HFF-Myc (cell line): Measurements from ENCODE around the gene TGIF2.
"Not testable (repeated sequence)": the region's sequence is repeated elsewhere in the genome, so short reads cannot be mapped to it uniquely, and the experiment has no call there.

Source experiments
- DNase-seq: peaks from one replicate; pipeline ENCODE4 v3.0.0-alpha.2; 2011; ENCODE audit warnings: low read depth; ENCODE audit errors: extremely low read depth
- H3K4me3 ChIP-seq: replicated peaks from 2 replicates; pipeline ENCODE4 v1.5.1; 2011; ENCODE audit warnings: low read depth, mild to moderate bottlenecking, control low read depth, low read length
- TF ChIP-seq, protein P1 (sequence below): IDR thresholded peaks from 2 replicates; pipeline ENCODE4 v1.5.1; 2012; ENCODE audit warnings: mild to moderate bottlenecking, low read depth, low read length, control low read depth; ENCODE audit errors: missing control alignments

TGIF2 gene

DNA sequence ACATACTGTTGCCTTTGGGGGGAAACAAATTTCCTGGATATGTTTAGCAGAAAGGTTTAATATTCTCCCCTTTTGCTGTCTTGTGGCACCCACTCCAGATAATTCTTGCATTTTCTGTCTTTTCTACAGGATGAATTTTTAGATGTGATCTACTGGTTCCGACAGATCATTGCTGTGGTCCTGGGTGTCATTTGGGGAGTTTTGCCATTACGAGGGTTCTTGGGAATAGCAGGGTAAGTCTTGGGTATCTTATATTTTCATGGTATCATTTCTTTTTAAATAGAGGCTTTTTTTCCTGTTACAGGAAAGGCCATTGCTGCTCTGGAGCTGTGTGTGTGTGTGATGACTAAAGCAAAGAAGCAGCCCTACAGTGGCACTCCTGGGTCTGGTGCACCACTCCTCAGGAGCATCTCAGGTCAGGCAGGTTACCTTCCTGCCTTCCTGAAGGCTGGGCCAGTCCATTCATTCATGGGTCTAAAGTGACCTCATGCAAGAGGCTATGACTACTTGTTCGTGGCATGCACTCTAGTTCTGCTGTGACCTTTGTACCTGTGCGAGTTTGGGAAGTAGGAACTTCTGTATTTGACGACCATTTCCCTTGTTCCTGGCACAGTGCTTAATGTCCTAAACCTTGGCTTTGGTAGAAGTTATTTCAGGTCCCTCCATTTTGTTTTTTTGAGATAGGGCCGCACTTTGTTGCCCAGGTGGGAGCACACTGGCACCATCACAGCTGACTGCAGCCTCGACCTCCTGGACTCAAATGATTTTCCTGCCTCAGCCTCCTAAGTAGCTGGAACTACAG lies 34.4 kb downstream of the TGIF2 start:
- DNase-seq = no peak
- H3K4me3 ChIP-seq = peak overlapping the region; percentile 97; the same call in 1 of the 2 replicates

DNA sequence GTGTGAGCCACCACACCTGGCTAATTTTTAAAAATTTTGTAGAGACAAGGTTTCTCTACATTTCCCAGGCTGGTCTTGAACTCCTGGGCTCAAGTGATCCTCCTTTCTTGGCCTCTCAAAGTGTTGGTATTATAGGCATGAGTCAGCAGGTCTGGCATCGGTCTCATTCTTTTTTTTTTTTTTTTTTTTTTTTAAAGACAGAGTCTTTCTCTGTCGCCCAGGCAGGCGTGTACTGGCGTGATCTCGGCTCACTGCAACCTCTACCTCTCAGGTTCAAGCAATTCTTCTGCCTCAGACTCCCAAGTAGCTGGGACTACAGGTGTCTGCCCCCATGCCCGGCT lies 35.0 kb downstream of the TGIF2 start:
- H3K4me3 ChIP-seq, DNase-seq: not testable (repeated sequence)

More for the DNA sequence above, 34.4 kb downstream of the TGIF2 start:
- TF ChIP-seq, protein P1, sequence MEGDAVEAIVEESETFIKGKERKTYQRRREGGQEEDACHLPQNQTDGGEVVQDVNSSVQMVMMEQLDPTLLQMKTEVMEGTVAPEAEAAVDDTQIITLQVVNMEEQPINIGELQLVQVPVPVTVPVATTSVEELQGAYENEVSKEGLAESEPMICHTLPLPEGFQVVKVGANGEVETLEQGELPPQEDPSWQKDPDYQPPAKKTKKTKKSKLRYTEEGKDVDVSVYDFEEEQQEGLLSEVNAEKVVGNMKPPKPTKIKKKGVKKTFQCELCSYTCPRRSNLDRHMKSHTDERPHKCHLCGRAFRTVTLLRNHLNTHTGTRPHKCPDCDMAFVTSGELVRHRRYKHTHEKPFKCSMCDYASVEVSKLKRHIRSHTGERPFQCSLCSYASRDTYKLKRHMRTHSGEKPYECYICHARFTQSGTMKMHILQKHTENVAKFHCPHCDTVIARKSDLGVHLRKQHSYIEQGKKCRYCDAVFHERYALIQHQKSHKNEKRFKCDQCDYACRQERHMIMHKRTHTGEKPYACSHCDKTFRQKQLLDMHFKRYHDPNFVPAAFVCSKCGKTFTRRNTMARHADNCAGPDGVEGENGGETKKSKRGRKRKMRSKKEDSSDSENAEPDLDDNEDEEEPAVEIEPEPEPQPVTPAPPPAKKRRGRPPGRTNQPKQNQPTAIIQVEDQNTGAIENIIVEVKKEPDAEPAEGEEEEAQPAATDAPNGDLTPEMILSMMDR = no peak

DNA sequence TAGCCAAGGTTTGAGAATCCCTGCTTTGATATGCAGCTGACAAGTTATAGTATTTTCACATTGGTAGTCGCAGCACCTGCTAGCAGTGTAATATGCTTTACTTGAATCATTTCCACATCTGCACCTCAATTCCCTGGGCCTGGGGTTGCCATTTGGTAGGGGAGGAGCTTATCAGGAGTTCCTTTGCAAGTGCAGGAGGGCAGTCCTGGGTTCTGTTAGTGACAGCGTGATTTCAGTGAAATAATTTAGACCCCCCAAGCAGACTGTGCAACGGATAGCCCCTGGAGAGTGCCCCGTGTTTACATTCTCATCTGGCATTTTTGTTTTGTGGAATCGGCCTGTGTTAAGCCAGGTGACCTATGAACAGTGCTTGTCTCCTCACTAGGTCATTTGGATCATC lies 38.2 kb downstream of the TGIF2 start:
- no peak for DNase-seq
- TF ChIP-seq, protein P1 = no peak
- no peak overlapping the region for H3K4me3 ChIP-seq

DNA sequence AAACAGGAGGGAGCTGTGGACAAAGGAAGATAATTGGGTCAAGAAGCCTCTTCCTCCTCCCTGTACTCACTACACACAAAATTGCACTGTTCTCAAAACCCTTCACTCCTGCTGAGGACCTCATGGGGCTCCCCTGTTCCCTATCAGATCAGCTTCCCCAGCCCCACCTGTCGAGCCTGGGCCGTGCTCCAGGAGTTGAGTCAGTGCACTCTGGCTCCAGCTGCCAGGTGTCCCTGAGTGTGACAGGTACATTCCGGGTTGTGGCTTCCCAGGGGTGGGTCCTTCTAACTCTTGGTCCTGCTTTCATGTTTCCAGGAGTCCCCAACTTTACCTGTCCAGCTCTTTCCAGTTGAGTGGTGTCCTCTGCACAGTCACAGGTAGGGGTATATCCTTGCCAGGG lies 40.6 kb downstream of the TGIF2 start:
- H3K4me3 ChIP-seq = no peak overlapping the region
- no peak for DNase-seq
- TF ChIP-seq, protein P1 = no peak

DNA sequence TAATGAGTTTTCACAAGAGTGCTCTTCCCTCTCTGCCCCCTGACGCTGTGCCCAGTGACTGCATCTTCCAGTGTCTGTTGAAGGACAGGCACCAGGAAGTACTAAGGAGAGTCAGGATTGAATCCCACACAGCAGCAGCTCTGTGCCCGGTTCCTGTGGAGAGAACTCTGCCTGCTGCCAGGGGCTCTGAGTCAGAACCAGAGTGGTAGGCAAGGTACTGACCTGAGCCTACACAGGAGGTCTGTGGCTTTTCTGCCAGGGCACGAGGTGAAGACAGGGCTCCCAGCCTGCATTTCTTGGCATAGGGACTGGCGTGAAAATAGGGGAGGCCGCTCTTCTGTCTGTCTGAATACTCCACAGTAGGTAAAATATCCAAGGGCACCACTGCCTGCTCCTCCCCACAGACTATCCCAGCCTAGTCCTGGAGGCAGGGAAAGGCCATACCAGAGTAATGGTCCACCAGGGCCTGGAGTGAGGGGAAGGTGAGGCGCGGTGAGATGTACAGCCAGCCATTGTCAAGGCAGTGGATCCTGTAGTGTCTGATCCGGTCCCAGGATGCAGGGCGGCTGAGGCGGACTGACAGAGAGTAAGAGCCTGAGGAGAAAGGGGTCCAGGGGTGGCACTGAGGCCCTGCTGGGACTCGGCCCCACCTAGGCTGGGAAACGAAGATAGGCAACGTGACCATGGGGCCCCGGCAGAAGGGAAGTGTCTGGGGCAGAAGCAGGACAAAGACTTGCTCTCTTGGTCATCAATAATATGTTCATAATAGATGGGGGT lies 41.6 kb downstream of the TGIF2 start:
- TF ChIP-seq, protein P1 = no peak
- H3K4me3 ChIP-seq = no peak overlapping the region
- no peak for DNase-seq

DNA sequence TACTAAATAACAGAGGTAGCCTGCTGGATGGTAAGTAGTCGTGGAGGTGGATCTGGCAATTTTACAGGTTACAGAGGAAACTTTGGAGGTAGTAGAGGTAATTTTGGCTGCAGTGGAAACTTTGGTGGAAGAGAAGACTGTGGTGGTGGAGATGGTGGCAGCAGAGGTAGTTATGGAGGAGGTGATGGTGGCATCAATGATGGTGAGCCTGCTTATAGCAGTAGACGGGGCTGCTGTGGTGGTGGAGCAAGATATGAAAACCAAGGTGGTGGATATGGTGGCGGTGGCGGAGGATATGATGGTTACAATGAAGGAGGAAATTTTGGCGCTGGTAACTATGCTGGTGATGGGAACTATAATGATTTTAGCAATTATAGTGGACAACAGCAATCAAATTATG lies 47.5 kb downstream of the TGIF2 start:
- H3K4me3 ChIP-seq = no peak overlapping the region
- DNase-seq = no peak
- TF ChIP-seq, protein P1 = no peak

DNA sequence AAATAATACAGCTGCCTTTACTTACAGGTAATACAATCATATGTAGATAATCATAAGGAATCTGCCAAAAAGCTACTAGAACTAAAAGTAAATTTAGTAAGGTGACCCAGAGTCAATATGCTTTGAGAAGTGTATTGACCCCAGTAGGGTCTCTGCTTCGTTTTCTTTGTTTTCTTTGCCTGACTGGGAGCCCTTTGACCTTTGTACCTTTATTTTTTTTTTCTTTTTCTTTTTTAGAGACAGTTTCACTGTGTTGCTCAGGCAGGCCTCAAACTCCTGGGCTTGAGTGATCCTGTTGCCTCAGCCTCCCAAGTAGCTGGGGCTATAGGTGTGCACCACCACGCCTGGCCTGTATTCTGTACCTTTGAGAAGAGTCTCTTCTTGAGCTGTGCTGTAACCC lies 50.0 kb downstream of the TGIF2 start:
- TF ChIP-seq, protein P1 = no peak
- no peak for DNase-seq
- H3K4me3 ChIP-seq = no peak overlapping the region
